Naive B cell (primary cell): Measurements from ENCODE around the gene CNRIP1. TPM values are rescaled to one million over a fixed set of nuclear protein-coding genes. Genes with fewer than 3 reads are reported as not detected.
A peak's percentile ranks its signal among the peaks of the same experiment; 100 is the strongest.

Source experiments
- ATAC-seq, 2 donors: fragments of 150-1000 bp; cut with Tn5 transposase; 2 replicates each; pipeline ENCODE4 v1.10.0; 2021; ENCODE audit warnings: low read depth in 2 of 2, mild to moderate bottlenecking in 2 of 2, moderate library complexity in 2 of 2
- DNase-seq: peaks from one replicate; pipeline ENCODE4 v3.0.0; 2022
- H3K27ac Mint-ChIP-seq, 6 donors: one replicate each; pipeline ENCODE4 v1.8.0; 2020 to 2022; ENCODE audit warnings: mild to moderate bottlenecking in 6 of 6, mixed read lengths in 6 of 6, moderate library complexity in 5 of 6, inconsistent platforms in 2 of 6
- H3K27me3 Mint-ChIP-seq, 3 donors: one replicate each; pipeline ENCODE4 v1.8.0; 2021 to 2022; ENCODE audit warnings: mixed read lengths in 3 of 3, mild to moderate bottlenecking in 1 of 3
- H3K36me3 Mint-ChIP-seq, 2 donors: one replicate each; pipeline ENCODE4 v1.8.0; 2020 to 2022; ENCODE audit warnings: mixed read lengths in 2 of 2, inconsistent platforms in 1 of 2, mild to moderate bottlenecking in 1 of 2
- H3K4me1 Mint-ChIP-seq, 3 donors: one replicate each; pipeline ENCODE4 v1.8.0; 2020 to 2022; ENCODE audit warnings: mixed read lengths in 3 of 3, inconsistent platforms in 1 of 3, mild to moderate bottlenecking in 1 of 3, moderate library complexity in 1 of 3
- H3K4me3 Mint-ChIP-seq, 8 donors: one replicate each; pipeline ENCODE4 v1.8.0; 2020 to 2022; ENCODE audit warnings: mild to moderate bottlenecking in 8 of 8, mixed read lengths in 8 of 8, moderate library complexity in 8 of 8, inconsistent platforms in 2 of 8
- H3K9me3 Mint-ChIP-seq, 7 donors: one replicate each; pipeline ENCODE4 v1.8.0; 2020 to 2022; ENCODE audit warnings: mixed read lengths in 7 of 7, mild to moderate bottlenecking in 5 of 7, inconsistent platforms in 2 of 7, moderate library complexity in 1 of 7
- polyA plus RNA-seq, 6 donors: library from polyadenylated mRNA; unstranded; fragments of 300-500 nt; fragmentation: Illumina TruSeq; gene quantifications; one replicate each; pipeline ENCODE4 v1.2.3, GENCODE V29; 2021; ENCODE audit warnings: low read depth in 6 of 6

Gene CNRIP1
- polyA plus RNA-seq, 6 donors from 2014 or later = not detected

- Mint-ChIP-seq H3K36me3 (peaks cover 0 to 4% of the 10 kb centered on the region in 2 donors), H3K27ac (peak overlapping the region in 1 of 6 donors; percentile 30), H3K27me3 (peaks cover 0 to 7% (median 4%) of the 10 kb centered on the region in 3 donors), H3K4me1 (peaks cover 11 to 13% (median 13%) of the 10 kb centered on the region in 3 donors), H3K4me3 (no peak overlapping the region), H3K9me3 (no peaks in the 10 kb centered on the region)
- ATAC-seq (no peak), DNase-seq (no peak)
Measured at GRCh38 chr2:68294913-68295312, 24.8 kb downstream of the CNRIP1 start.

DNA sequence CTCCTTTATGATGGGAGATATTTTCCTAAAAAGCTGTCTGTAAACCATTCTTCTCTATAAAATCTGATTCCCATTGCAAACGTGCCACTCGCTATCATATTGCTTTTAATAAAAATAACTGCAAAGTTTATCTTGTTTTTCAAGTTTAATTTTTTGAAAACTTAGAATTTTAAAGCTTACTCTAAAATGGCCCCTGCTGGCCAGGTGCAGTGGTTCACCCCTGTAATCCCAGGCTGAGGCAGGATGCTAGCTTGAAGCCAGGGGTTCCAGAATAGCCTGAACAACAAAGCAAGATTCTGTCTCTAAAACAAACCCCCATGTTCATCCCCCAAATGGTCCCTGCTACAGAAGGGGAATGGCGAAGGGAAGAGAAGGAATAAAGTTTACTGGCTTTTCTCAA lies 25.6 kb downstream of the CNRIP1 start:
- Mint-ChIP-seq H3K27ac (peak overlapping the region in 1 of 6 donors; percentile 32), H3K4me1 (peaks cover 11 to 13% (median 13%) of the 10 kb centered on the region in 3 donors), H3K9me3 (no peaks in the 10 kb centered on the region), H3K4me3 (no peak overlapping the region), H3K36me3 (peaks cover 0 to 4% of the 10 kb centered on the region in 2 donors), H3K27me3 (peaks cover 0 to 7% (median 4%) of the 10 kb centered on the region in 3 donors)
- ATAC-seq (no peak), DNase-seq (no peak)

DNA sequence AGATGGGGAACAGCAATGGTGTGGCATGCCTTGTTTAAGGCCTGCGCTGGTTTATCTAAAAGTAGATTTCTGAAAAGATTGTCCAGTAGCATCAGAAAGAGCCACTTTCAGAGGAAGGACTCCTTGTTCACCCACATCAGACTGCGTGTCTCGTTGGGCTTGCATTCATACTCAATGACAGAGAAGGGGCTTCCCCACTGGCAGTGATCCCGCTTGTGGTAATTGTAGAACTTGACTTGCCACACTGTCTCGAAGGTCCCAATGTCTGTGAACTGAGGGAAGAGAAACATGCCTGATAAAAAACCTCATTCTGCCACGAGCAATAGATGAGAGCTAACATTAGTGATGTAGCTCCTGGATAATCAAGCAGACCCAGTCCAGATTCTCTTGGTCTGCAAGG lies 26.0 kb downstream of the CNRIP1 start:
- ATAC-seq (no peak), DNase-seq (no peak)
- peaks cover 0 to 4% of the 10 kb centered on the region in 2 donors for H3K36me3 Mint-ChIP-seq
- peaks cover 0 to 7% (median 4%) of the 10 kb centered on the region in 3 donors for H3K27me3 Mint-ChIP-seq
- no peak overlapping the region for H3K4me3 Mint-ChIP-seq
- peaks cover 11 to 13% (median 13%) of the 10 kb centered on the region in 3 donors for H3K4me1 Mint-ChIP-seq
- peak overlapping the region in 1 of 6 donors; percentile 32 for H3K27ac Mint-ChIP-seq
- H3K9me3 Mint-ChIP-seq = no peaks in the 10 kb centered on the region

DNA sequence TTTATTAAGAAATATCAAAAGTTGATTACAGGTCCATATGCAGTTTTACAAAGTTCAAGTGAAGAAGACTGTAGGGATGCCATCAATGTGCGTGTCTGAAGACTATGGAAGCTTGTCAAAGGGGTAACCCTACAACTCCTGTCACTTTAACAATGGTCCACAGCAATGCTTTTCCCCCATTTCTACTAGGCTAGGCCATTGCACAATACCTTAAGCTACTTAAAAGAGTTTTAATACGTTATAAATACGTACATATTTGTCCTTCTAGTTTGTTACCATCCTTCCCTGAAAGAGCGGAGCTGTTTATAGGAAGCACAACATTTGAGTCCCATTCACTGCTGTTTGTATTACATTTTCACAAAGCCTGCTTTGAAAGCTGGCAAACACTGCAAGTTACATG lies 26.7 kb downstream of the CNRIP1 start:
- H3K27ac Mint-ChIP-seq = no peak overlapping the region
- no peaks in the 10 kb centered on the region for H3K9me3 Mint-ChIP-seq
- H3K4me1 Mint-ChIP-seq = peaks cover 13 to 19% (median 13%) of the 10 kb centered on the region in 3 donors
- ATAC-seq (no peak), DNase-seq (no peak)
- peaks cover 0 to 7% (median 4%) of the 10 kb centered on the region in 3 donors for H3K27me3 Mint-ChIP-seq
- peaks cover 0 to 4% of the 10 kb centered on the region in 2 donors for H3K36me3 Mint-ChIP-seq
- H3K4me3 Mint-ChIP-seq = no peak overlapping the region

GRCh38 chr2:68292108-68292710 lies 27.5 kb downstream of the CNRIP1 start:
- H3K27ac Mint-ChIP-seq = no peak overlapping the region
- peaks cover 0 to 4% of the 10 kb centered on the region in 2 donors for H3K36me3 Mint-ChIP-seq
- H3K9me3 Mint-ChIP-seq = no peaks in the 10 kb centered on the region
- ATAC-seq (peak in 1 of 2 donors; percentile 44), DNase-seq (peak; percentile 4)
- peaks cover 13 to 20% (median 16%) of the 10 kb centered on the region in 3 donors for H3K4me1 Mint-ChIP-seq
- H3K4me3 Mint-ChIP-seq = no peak overlapping the region
- H3K27me3 Mint-ChIP-seq = peaks cover 0 to 7% (median 4%) of the 10 kb centered on the region in 3 donors

GRCh38 chr2:68291314-68291713 lies 28.4 kb downstream of the CNRIP1 start:
- Mint-ChIP-seq H3K4me1 (peaks cover 13 to 20% (median 16%) of the 10 kb centered on the region in 3 donors), H3K36me3 (peaks cover 0 to 4% of the 10 kb centered on the region in 2 donors), H3K9me3 (no peaks in the 10 kb centered on the region), H3K27me3 (peaks cover 0 to 7% (median 4%) of the 10 kb centered on the region in 3 donors), H3K27ac (no peak overlapping the region), H3K4me3 (no peak overlapping the region)
- DNase-seq = no peak
- ATAC-seq = no peak

DNA sequence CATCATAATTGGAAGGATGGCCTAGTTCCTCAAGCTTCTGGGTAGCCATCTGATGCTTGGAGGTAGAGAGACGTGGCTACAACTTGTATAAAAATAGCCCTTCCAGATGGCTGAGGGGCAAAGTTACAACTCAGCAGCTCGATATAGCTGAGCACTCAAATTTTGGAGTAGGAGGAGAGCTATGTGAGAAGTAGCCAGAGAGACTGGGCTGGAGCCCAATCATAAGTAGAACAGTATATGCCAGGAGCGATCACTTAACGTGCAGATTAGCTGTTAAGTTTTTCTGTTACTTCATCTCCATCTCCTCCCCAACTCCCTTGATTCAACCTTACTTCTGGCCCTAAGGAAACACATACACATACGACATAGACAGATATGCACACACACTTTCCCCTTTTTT lies 28.8 kb downstream of the CNRIP1 start:
- Mint-ChIP-seq H3K4me3 (no peak overlapping the region), H3K4me1 (peaks cover 13 to 20% (median 16%) of the 10 kb centered on the region in 3 donors), H3K36me3 (peaks cover 0 to 4% of the 10 kb centered on the region in 2 donors), H3K27ac (no peak overlapping the region), H3K27me3 (peaks cover 0 to 7% (median 4%) of the 10 kb centered on the region in 3 donors), H3K9me3 (no peaks in the 10 kb centered on the region)
- DNase-seq (no peak), ATAC-seq (no peak)

GRCh38 chr2:68287580-68288441 lies 31.9 kb downstream of the CNRIP1 start:
- Mint-ChIP-seq H3K27me3 (peaks cover 4 to 13% (median 7%) of the 10 kb centered on the region in 3 donors), H3K36me3 (peaks cover 0 to 4% of the 10 kb centered on the region in 2 donors), H3K9me3 (no peaks in the 10 kb centered on the region), H3K4me3 (no peak overlapping the region), H3K4me1 (peaks cover 0 to 8% (median 5%) of the 10 kb centered on the region in 3 donors), H3K27ac (peak overlapping the region in 1 of 6 donors; percentile 21)
- ATAC-seq (peak in 1 of 2 donors; percentile 32), DNase-seq (no peak)

DNA sequence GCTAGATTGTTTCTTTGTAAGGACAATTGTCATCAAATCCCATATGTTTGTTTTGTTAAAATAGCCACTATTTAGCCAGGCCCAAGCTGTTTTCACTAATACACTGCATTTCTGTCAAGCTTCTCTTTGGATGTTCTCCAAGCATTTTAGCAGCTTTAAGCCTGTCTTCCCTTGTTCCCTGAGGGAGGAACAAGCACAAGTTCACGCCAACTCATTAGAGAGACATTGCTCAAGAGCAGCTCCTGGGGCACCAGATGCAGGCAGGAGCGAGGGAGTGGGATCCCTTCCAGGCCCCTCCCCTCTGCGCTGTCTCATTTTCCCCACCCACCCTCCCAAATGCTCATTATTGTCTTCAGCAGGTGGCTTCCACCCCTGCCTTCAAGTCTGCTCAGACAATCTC lies 34.9 kb downstream of the CNRIP1 start:
- Mint-ChIP-seq H3K36me3 (no peaks in the 10 kb centered on the region), H3K9me3 (no peaks in the 10 kb centered on the region), H3K4me1 (peaks cover 0 to 8% (median 5%) of the 10 kb centered on the region in 3 donors), H3K27ac (no peak overlapping the region), H3K27me3 (peaks cover 0 to 7% (median 6%) of the 10 kb centered on the region in 3 donors), H3K4me3 (no peak overlapping the region)
- no peak for DNase-seq
- no peak for ATAC-seq

DNA sequence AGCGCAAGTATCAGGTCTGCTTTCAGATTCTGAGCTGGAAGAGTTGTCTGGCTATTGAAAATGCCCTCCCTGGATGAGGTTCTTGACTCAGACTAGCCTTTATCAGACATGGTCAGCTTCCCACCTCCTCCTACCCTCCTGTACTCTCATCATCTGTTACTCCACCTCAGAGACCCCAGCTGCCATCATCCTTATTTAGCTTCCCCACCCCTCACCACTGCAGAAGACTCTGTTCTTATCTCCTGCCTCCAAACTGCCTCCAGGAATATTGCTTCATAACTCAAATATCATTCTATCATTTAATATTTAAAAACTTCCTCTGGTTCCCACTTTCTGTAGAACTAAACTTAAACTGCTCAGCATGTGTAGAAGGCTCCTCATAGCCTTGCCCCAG lies 36.3 kb downstream of the CNRIP1 start:
- Mint-ChIP-seq H3K4me3 (no peak overlapping the region), H3K27me3 (peaks cover 0 to 7% (median 6%) of the 10 kb centered on the region in 3 donors), H3K9me3 (no peaks in the 10 kb centered on the region), H3K27ac (no peak overlapping the region), H3K36me3 (no peaks in the 10 kb centered on the region), H3K4me1 (peaks cover 0 to 5% (median 5%) of the 10 kb centered on the region in 3 donors)
- ATAC-seq (no peak), DNase-seq (no peak)

GRCh38 chr2:68282811-68283418 lies 36.8 kb downstream of the CNRIP1 start:
- no peak overlapping the region for H3K27ac Mint-ChIP-seq
- peaks cover 0 to 7% (median 6%) of the 10 kb centered on the region in 3 donors for H3K27me3 Mint-ChIP-seq
- H3K4me3 Mint-ChIP-seq = no peak overlapping the region
- peaks cover 0 to 1% (median under 1%) of the 10 kb centered on the region in 3 donors for H3K4me1 Mint-ChIP-seq
- no peaks in the 10 kb centered on the region for H3K9me3 Mint-ChIP-seq
- ATAC-seq (peak; percentile 45 to 65), DNase-seq (peak; percentile 7)
- H3K36me3 Mint-ChIP-seq = no peaks in the 10 kb centered on the region

GRCh38 chr2:68280796-68281195 lies 39.0 kb downstream of the CNRIP1 start:
- ATAC-seq = no peak
- Mint-ChIP-seq H3K9me3 (no peaks in the 10 kb centered on the region), H3K27ac (no peak overlapping the region), H3K4me1 (no peaks in the 10 kb centered on the region), H3K36me3 (no peaks in the 10 kb centered on the region), H3K4me3 (no peak overlapping the region), H3K27me3 (peaks cover 0 to 12% (median 7%) of the 10 kb centered on the region in 3 donors)
- DNase-seq = no peak

- ATAC-seq = no peak
- DNase-seq = no peak
- Mint-ChIP-seq H3K4me3 (no peak overlapping the region), H3K36me3 (no peaks in the 10 kb centered on the region), H3K27ac (no peak overlapping the region), H3K4me1 (no peaks in the 10 kb centered on the region), H3K27me3 (peaks cover 0 to 12% (median 7%) of the 10 kb centered on the region in 3 donors), H3K9me3 (no peaks in the 10 kb centered on the region)
Measured at GRCh38 chr2:68280348-68280747, 39.4 kb downstream of the CNRIP1 start.
